Activated CD4-positive, CD25-positive, alpha-beta regulatory T cell (primary cell): Measurements from ENCODE around the gene PPFIA2.

Source experiments
- DNase-seq, 4 experiments: peaks; one replicate each; lab custom pipeline; 2025; lab: John Stamatoyannopoulos, UW

PPFIA2 gene

GRCh38 chr12:81546811-81547210 is 212.3 kb downstream of the PPFIA2 start:
- no peak for DNase-seq

- DNase-seq: no peak
Measured at GRCh38 chr12:81543621-81544139, 215.5 kb downstream of the PPFIA2 start.

- DNase-seq: no peak
Measured at GRCh38 chr12:81542065-81543010, 216.8 kb downstream of the PPFIA2 start.

- DNase-seq: no peak
Measured at GRCh38 chr12:81541121-81541520, 218.0 kb downstream of the PPFIA2 start.

GRCh38 chr12:81539279-81539678 is 219.9 kb downstream of the PPFIA2 start:
- no peak for DNase-seq

GRCh38 chr12:81533054-81533453 is 226.1 kb downstream of the PPFIA2 start:
- no peak for DNase-seq

GRCh38 chr12:81530352-81530751 is 228.8 kb downstream of the PPFIA2 start:
- DNase-seq: no peak

GRCh38 chr12:81520064-81520945 is 238.8 kb downstream of the PPFIA2 start:
- no peak for DNase-seq

GRCh38 chr12:81518638-81519037 is 240.5 kb downstream of the PPFIA2 start:
- no peak for DNase-seq

GRCh38 chr12:81517296-81517695 is 241.9 kb downstream of the PPFIA2 start:
- no peak for DNase-seq

GRCh38 chr12:81502912-81503695 is 256.0 kb downstream of the PPFIA2 start:
- no peak for DNase-seq

- no peak for DNase-seq
Measured at GRCh38 chr12:81500788-81501187, 258.4 kb downstream of the PPFIA2 start.

GRCh38 chr12:81499809-81500208 is 259.3 kb downstream of the PPFIA2 start:
- DNase-seq: no peak

- DNase-seq: no peak
Measured at GRCh38 chr12:81492131-81492720, 266.9 kb downstream of the PPFIA2 start.

GRCh38 chr12:81472934-81473333 is 286.2 kb downstream of the PPFIA2 start:
- no peak for DNase-seq

- DNase-seq: no peak
Measured at GRCh38 chr12:81470923-81471322, 288.2 kb downstream of the PPFIA2 start.

GRCh38 chr12:81468206-81468605 is 290.9 kb downstream of the PPFIA2 start:
- no peak for DNase-seq

- no peak for DNase-seq
Measured at GRCh38 chr12:81465876-81466275, 293.3 kb downstream of the PPFIA2 start.

- no peak for DNase-seq
Measured at GRCh38 chr12:81465191-81465590, 294.0 kb downstream of the PPFIA2 start.

GRCh38 chr12:81461163-81461562 is 298.0 kb downstream of the PPFIA2 start:
- DNase-seq: no peak
